Jurkat, Clone E6-1 (cell line): ENCODE results near the gene KCNC3. TPM values are rescaled to one million over a fixed set of nuclear protein-coding genes. Genes with fewer than 3 reads are reported as not detected.

Source experiments
- DNase-seq: peaks from one replicate; pipeline ENCODE4 v3.0.0-alpha.2; 2011; ENCODE audit warnings: low read depth, low spot score
- H3K4me3 ChIP-seq: 2 replicates; pipeline ENCODE4 v1.5.1; 2011; ENCODE audit warnings: mild to moderate bottlenecking, low read length, control low read depth, moderate library complexity
- polyA plus RNA-seq: library from polyadenylated mRNA; unstranded; fragments of >200 nt; gene quantifications from one replicate; pipeline ENCODE4 v1.2.1, GENCODE V29; 2012; ENCODE audit warnings: missing spikeins; ENCODE audit not compliant: insufficient read length, insufficient read depth

The KCNC3 gene
- 0.96 TPM for polyA plus RNA-seq

- peak; percentile 95 for DNase-seq
- H3K4me3 ChIP-seq: peak within 1 kb of the TSS; percentile 45
Measured at GRCh38 chr19:50329146-50329925, at the start of gene KCNC3. Gene KCNC3, minus strand, starts transcription at chr19:50329377. Its CDS starts 295 bp downstream, at chr19:50329082.

GRCh38 chr19:50378863-50379236 is 49.7 kb upstream of the KCNC3 start:
- DNase-seq: no peak
- H3K4me3 ChIP-seq: no peak overlapping the region

- no peak for DNase-seq
- no peak overlapping the region for H3K4me3 ChIP-seq
Measured at GRCh38 chr19:50378169-50378862, 49.1 kb upstream of the KCNC3 start.

GRCh38 chr19:50377517-50377916 is 48.3 kb upstream of the KCNC3 start:
- H3K4me3 ChIP-seq: no peak overlapping the region
- DNase-seq: no peak

- H3K4me3 ChIP-seq: peak overlapping the region; percentile 37
- no peak for DNase-seq
Measured at GRCh38 chr19:50377051-50377461, 47.9 kb upstream of the KCNC3 start.

GRCh38 chr19:50376166-50377050 is 47.2 kb upstream of the KCNC3 start, which contains the start of gene NR1H2:
Gene NR1H2, plus strand, starts transcription at chr19:50376457. Its CDS starts 1,149 bp downstream, at chr19:50377606.
- DNase-seq: peak; percentile 98
- peak within 1 kb of the TSS; percentile 85 for H3K4me3 ChIP-seq

- H3K4me3 ChIP-seq: no peak overlapping the region
- no peak for DNase-seq
Measured at GRCh38 chr19:50371914-50372475, 42.8 kb upstream of the KCNC3 start.

- DNase-seq: peak; percentile 61
- peak overlapping the region; percentile 56 for H3K4me3 ChIP-seq
Measured at GRCh38 chr19:50368649-50369570, 39.7 kb upstream of the KCNC3 start.

- H3K4me3 ChIP-seq: no peak within 1 kb of the TSS
- no peak for DNase-seq
Measured at GRCh38 chr19:50365434-50366306, 36.5 kb upstream of the KCNC3 start, which contains the start of gene NAPSA. Gene NAPSA, minus strand, starts transcription at chr19:50365639. Its CDS starts 18 bp downstream, at chr19:50365621.

- H3K4me3 ChIP-seq: no peak overlapping the region
- no peak for DNase-seq
Measured at GRCh38 chr19:50362656-50363424, 33.7 kb upstream of the KCNC3 start.

- no peak overlapping the region for H3K4me3 ChIP-seq
- no peak for DNase-seq
Measured at GRCh38 chr19:50362030-50362412, 32.8 kb upstream of the KCNC3 start.

- H3K4me3 ChIP-seq: no peak overlapping the region
- peak; percentile 34 for DNase-seq
Measured at GRCh38 chr19:50361290-50362029, 32.3 kb upstream of the KCNC3 start.

GRCh38 chr19:50359328-50359818 is 30.2 kb upstream of the KCNC3 start:
- no peak overlapping the region for H3K4me3 ChIP-seq

GRCh38 chr19:50358483-50359327 is 29.5 kb upstream of the KCNC3 start:
- DNase-seq: peak; percentile 50

More at GRCh38 chr19:50359328-50359818, 30.2 kb upstream of the KCNC3 start:
- no peak for DNase-seq

More at GRCh38 chr19:50358483-50359327, 29.5 kb upstream of the KCNC3 start:
- peak overlapping the region; percentile 60 for H3K4me3 ChIP-seq
